GM18867 (cell line): ENCODE measurements around the gene CEP295NL.
"Not testable (repeated sequence)": the region's sequence is repeated elsewhere in the genome, so short reads cannot be mapped to it uniquely, and the experiment has no call there.

Experiments used
- ATAC-seq: cut with Tn5 transposase; IDR thresholded peaks from one replicate; pipeline ENCODE4 v1.9.1; 2021; ENCODE audit warnings: mild to moderate bottlenecking, moderate library complexity; ENCODE audit not compliant: unreplicated experiment

The CEP295NL gene

GRCh38 chr17:78929908-78930775 is 27.1 kb upstream of the CEP295NL start:
- ATAC-seq, result no peak

DNA sequence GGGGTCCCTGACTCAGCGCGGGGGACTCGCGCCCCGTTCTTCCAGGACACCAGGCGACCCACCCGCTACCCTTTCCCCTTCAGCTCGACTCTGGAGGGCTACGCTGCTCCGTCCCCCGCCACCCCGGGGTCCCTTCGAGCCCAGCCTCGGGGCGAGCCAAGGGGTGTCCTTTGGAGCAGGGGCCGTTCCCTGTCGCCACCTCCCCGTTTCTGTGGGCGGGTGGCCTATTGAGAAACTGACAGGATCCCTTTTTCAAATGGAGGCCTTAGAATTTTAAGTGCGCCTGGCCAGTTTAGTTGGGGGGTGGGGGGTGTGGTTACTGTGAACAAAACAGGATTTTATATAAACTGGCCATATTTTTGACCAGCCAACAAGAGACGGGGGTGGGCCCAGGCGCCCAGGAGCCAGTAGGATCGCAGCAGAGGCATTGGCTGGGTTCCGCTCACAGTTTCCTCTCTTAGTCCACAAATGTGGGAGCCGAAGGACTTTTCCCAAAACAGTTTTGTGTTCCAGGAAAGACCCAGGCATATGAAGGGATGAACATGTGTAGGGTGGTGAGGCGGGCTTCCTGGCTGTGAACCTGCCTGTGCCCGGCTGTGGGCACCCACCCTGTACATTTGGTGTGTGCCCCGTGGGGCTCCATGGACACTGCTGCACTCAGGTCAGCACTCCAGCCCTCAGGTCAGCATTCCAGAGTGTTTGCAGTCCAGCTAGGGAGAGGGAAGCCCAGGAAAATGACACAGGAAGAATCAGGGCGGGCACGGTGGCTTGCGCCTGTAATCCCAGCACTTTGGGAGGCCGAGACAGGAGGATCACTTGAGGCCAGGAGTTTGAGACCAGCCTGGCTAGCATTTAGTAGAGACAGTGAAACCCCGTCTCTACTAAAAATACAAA is 22.9 kb upstream of the CEP295NL start:
- no peak for ATAC-seq

GRCh38 chr17:78925234-78925633 is 22.2 kb upstream of the CEP295NL start, which contains the start of gene TIMP2:
Gene TIMP2, minus strand, starts transcription at chr17:78925387. Its CDS starts 299 bp downstream, at chr17:78925088.
- ATAC-seq, result no peak

DNA sequence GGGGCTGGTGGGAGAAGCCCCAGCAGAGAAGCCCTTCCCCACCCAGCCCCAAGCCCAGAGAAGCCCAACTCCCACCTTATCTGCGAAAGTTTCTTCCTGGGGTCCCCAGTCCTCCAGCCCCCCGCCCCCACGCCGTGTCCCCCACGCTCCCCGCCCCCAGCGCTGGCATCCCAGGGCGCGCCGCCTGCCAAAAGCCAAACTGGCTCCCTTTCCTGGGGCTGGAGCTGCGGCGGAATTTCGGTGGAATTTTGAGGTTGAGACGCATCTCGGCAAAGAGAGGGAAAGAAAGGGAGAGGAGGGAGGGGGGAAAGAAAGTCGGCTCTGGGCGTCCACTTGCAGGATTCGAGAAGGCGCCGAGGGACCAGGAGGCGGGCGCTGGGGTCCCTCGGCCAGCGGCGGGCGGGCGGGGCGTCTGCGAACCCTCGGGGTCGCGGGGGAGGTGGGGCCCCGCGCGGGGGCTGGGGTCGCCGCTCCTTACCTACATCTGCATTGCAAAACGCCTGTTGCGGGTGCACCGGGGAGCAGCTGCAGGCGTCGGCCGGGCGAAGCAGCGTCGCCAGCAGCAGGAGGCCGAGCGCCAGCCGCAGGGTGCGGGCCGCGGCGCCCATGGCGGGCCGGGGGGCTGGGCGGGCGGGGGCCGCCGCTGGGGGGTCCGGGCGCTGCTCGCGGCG is 21.6 kb upstream of the CEP295NL start:
- no peak for ATAC-seq

DNA sequence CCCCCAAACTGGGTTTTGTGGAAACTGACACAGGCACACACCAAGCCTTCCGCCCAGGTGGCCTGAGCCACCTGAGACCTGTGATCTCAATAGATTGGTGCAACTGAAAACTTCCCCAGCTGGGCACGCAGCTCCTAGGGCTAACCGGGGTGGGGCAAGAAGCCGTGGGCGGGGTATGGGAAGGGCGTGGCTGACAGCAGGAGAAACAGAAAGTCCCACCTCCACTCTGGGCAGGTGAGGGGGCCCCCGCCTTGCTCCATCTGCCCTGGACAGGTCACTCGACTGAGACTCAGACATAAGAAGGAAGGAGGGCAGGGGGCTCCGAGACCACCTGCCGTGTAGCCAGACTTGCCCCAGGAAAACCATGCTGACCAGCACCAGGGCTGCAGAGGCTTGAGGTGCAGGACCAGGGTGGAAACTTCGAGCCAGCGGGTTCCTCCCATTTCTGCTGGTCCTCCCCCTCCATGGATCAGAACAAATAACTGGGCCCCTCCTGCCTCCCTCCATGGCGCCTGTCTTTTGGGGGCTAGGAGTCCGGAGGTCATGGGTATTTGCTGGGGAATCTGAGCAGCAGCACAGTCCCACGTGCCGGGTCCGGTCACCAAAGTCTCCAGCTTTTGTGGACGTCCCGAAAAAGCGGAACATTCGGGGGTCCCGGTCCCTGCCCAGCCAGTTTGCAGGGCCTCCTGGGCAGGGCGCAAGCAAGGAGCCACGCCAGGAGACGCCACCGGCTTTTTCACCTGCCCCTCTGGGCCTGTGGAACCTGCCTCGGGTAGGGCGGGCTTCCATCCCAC is 20.9 kb upstream of the CEP295NL start:
- ATAC-seq, result peak; percentile 57

DNA sequence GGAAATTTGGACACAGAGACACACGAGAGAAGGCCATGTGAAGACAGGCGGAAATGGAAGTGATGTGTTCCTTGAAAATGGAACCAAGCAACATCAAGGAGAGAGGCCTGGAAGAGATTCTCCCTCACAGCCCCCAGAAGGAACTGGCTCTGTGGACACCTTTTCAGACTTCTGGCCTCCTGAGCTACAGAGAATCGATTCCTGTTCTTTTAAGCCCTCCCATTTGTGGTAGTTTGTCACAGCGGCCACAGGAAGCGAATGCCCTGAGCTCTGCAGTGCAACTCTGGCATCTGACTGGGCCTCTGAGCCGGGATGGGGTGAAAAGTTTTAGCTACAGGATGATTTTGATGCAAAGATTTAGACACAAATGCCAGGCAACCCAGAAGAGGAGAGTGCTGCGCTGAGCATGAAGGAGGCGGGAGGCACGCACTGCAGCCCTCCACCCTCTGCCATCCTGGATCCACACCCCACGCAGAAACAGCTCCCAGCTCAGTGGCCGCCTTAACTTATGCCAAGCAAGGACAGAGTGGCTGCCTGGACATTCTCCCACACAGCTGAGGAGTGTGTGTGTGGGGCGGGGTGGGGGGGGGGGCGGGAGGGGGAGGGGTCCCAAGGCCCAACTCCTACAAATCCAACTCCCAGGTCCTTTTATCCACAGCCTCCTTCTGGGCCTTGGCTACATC is 20.0 kb upstream of the CEP295NL start:
- no peak for ATAC-seq

DNA sequence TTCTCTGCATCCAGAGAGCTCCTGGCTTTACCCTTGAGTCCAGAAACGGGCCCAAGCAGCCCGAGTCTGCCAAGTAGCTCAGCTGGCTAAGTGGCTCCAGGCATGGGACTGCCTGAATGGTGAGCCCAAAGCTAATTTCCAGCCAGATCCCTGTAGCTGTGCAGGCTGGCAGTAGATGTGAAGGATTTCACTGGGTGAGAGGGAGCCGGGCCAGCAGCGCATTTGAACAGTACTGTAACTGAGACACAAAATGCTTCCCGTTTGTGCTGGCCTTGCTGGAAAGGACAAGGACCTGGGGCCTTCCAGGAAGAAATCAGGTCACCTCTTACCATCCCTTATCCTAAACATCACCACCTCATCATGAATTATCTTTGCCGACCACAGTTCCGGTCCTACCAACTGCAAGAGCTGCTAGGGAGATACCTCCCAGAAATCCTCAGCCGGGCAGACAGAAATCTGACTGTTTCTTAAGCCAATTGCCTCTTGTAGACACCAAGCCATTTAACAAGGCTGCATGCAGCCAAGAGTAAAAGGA is 18.5 kb upstream of the CEP295NL start:
- ATAC-seq, result no peak

DNA sequence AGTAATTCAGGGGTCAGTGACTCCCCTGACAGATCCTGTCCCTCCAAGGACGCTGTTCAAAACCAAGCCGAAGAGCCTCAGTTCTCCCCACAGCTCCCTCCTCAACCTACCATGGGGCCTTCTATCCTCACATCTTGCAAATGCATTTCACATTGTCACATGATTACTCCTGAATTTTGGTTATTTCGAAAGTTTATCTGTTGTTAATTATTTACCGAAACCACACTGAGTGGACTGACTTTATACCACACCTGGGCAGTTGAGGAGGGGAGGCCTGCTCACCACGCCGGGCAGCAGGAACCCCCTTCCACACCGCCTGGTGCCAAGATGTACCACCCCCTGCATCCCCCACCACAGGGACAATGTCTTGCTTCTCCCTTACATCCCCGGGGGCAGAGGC is 17.5 kb upstream of the CEP295NL start:
- no peak for ATAC-seq

- ATAC-seq, result no peak
Measured at GRCh38 chr17:78919861-78920450, 17.0 kb upstream of the CEP295NL start.

DNA sequence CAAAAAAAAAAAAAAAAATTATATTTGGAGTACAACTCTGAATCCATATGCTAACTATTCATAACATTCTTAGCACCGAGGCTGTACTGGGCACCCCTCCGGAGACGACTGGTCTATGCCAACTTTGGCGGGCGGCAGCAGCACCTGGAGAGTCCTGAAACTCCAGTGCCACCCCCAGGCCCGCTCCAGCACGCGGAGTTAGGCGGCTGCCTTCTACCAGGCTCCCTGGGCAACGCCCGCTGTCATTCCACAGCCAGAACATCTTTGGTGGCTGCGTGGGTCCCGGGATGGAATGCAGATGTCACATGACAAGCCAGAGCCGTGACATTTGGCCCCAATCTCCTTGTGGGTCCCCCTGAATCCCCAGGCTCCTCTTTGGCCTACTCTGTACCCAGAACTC is 16.0 kb upstream of the CEP295NL start:
- ATAC-seq, result no peak

- no peak for ATAC-seq
Measured at GRCh38 chr17:78917451-78918275, 14.7 kb upstream of the CEP295NL start.

DNA sequence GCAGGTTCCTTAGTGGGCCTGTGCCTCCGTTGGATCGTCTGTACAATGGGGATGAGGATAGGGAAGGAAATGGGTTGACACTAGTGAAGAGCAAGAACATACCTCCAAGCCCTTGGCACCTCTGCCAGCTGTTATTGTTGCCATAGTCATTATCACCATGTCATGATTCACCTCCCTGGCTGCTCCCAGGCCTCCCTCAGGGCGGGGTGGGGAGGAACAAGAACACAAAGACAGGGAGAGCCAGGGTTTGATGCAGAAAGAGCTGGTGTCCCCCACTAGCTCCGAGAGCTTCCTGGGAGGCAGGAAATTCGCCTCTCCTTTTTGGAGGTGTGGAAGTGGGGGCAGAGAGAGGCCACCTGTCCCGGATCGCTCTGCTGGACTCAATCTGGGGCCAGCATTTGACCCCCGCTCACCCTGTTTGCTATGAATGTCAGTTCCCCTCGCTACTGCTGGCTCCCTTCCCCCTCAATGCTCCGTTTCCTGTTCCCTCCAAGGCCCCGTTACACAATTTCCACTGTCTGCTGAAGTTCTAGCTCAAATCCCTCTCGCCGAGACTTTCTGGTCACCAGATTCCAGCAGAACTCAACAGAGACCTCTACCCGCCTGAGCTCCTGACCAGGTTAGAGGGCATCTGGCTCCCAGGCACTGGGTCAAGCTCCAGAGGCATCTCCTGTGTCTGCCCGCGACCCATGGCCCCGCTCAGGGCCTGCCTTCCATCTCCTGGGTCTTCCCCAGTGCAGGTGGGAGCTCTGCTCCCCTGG is 13.1 kb upstream of the CEP295NL start:
- ATAC-seq, result no peak

GRCh38 chr17:78913115-78913514 is 10.1 kb upstream of the CEP295NL start:
- no peak for ATAC-seq

- no peak for ATAC-seq
Measured at GRCh38 chr17:78912082-78912481, 9.1 kb upstream of the CEP295NL start.

- ATAC-seq, result not testable (repeated sequence)
Measured at GRCh38 chr17:78911543-78911942, 8.5 kb upstream of the CEP295NL start.

DNA sequence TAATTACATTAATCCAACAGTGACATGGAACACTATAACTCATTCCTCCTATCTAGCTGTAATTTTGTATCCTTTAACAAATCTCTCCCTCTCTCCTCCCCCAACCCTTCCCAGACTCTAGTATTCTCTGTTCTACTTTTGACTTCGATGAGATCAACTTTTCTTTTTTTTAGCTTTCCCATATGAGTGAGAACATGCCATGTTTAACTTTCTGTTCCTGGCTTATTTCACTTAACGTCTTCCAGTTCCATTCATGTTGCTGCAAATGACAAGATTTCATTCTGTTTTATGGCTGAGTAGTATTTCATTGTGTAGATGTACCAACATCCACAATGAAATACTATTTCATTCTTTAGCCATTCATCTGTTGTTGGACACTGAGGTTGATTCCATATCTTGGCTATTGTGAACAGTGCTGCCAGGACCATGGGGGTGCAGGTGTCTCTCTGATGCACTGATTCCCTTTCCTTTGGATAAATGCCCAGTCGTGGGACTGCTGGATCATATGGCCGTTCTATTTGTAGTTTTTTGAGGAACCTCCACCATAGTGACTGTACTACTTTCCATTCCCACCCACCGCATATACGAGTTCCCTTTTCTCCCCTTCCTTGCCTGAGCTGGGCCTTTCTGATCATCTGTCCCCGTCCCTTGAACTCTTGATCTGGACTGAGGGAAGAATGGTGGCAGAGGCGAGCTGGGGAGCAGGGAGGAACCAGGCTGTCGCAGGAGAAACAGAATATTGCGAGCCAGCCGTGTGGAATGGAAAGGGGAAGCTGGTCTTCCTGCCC is 7.7 kb upstream of the CEP295NL start:
- no peak for ATAC-seq

DNA sequence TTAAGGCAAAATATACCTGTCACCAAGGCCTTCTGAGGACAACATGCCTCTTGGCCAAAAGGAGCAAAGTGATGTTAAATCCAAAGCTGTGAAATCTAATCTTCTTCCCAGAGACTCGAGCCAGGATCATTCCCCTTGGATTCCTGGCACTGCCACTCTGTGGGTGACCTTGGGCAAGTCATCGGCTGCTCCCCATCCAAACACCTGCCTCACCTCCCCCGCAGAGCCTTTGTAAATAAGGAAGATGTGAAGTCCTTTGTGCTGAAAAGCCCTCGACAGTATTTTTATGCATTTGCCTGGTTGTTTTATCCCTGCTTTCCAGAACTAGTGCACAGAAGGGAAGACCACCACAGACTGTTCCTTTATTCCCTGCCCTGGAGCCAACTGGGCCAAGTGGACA is 5.4 kb upstream of the CEP295NL start:
- ATAC-seq, result no peak
